Measurements from ENCODE around the gene ADAMTSL2.

Gene ADAMTSL2

DNA sequence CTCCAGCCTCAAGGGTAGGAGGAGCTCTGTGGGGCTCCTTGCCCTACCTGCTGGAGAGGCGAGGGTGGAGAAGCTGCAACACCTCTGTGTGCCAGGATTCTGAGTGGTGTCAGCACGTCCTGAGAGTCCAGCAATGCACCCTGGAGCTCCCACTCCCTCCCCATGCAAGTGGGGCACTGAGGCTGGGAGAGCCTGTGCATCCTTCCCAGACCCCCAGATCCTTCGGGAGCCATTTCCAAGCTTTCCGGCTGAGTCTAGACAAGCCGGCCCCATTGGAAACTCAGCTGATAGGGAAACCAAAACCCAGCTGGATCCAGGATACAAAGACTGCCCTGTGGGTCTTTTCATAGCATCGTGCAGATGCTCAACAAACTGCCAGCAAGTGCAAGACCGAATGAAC lies 72.9 kb downstream of the ADAMTSL2 start:
- Histone ChIP-seq H4K20me1 (ENCODE audit: low read depth, low read length) (no peaks in the 10 kb centered on the region), H2AFZ (ENCODE audit: low read depth, low read length, severe bottlenecking) (no peak overlapping the region), H3K79me2 (ENCODE audit: insufficient read depth, low read length) (no peaks in the 10 kb centered on the region), H3K9me2 (replicated peaks; ENCODE audit: insufficient read depth, low read length) (no peaks in the 10 kb centered on the region), H3K36me3 (ENCODE audit: low read length) (no peaks in the 10 kb centered on the region), H3K4me3 (ENCODE audit: insufficient read depth, low read length, poor library complexity, severe bottlenecking) (no peak overlapping the region), H3K27ac (ENCODE audit: low read depth, low read length) (no peak overlapping the region), H3K9me3 (ENCODE audit: insufficient read depth, low read length) (no peaks in the 10 kb centered on the region), H3K9ac (ENCODE audit: low read length) (no peak overlapping the region), H3K4me2 (ENCODE audit: low read depth, low read length, poor library complexity, severe bottlenecking) (no peak overlapping the region), H3F3A (ENCODE audit: insufficient read depth) (no peaks in the 10 kb centered on the region), H3K27me3 (ENCODE audit: low read length) (no peaks in the 10 kb centered on the region)
- no peak for TF ChIP-seq EZH2phosphoT487 (conservative IDR thresholded peaks at IDR 0.05; ENCODE audit: low read length)

DNA sequence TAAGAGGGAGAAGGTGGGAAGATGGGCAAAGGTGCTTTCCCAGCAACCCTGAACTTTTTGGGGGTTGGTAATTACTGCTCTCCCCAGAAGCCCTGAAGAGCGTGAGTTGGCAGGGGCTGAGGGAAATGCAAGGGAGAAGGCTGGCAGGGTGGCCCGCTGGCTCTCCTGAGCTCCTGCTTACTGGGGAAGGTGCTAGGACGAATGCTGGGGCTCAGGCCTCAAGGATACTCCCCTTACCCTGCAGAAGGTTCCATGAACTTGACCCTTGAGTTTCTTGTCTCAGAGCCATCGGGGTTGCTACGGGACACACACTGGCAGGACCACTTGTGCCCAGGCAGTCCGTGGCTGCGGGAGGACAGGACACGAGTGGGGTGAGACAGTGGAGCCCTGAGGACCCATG lies 73.5 kb downstream of the ADAMTSL2 start:
- no peak overlapping the region for H3K9ac ChIP-seq (ENCODE audit: low read length)
- no peaks in the 10 kb centered on the region for H3K36me3 ChIP-seq (ENCODE audit: low read length)
- H2AFZ ChIP-seq (ENCODE audit: low read depth, low read length, severe bottlenecking), result no peak overlapping the region
- no peak for TF ChIP-seq EZH2phosphoT487 (conservative IDR thresholded peaks at IDR 0.05; ENCODE audit: low read length)
- TF ChIP-seq, protein P1, sequence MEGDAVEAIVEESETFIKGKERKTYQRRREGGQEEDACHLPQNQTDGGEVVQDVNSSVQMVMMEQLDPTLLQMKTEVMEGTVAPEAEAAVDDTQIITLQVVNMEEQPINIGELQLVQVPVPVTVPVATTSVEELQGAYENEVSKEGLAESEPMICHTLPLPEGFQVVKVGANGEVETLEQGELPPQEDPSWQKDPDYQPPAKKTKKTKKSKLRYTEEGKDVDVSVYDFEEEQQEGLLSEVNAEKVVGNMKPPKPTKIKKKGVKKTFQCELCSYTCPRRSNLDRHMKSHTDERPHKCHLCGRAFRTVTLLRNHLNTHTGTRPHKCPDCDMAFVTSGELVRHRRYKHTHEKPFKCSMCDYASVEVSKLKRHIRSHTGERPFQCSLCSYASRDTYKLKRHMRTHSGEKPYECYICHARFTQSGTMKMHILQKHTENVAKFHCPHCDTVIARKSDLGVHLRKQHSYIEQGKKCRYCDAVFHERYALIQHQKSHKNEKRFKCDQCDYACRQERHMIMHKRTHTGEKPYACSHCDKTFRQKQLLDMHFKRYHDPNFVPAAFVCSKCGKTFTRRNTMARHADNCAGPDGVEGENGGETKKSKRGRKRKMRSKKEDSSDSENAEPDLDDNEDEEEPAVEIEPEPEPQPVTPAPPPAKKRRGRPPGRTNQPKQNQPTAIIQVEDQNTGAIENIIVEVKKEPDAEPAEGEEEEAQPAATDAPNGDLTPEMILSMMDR (IDR thresholded peaks at IDR 0.05; ENCODE audit: insufficient read depth, low read length, poor library complexity, severe bottlenecking), result no peak
- no peaks in the 10 kb centered on the region for H3K79me2 ChIP-seq (ENCODE audit: insufficient read depth, low read length)
- H3K4me3 ChIP-seq (ENCODE audit: insufficient read depth, low read length, poor library complexity, severe bottlenecking), result no peak overlapping the region
- H3K9me2 ChIP-seq (replicated peaks; ENCODE audit: insufficient read depth, low read length), result no peaks in the 10 kb centered on the region
- no peaks in the 10 kb centered on the region for H3K27me3 ChIP-seq (ENCODE audit: low read length)
- H3K27ac ChIP-seq (ENCODE audit: low read depth, low read length), result no peak overlapping the region
- H3K9me3 ChIP-seq (ENCODE audit: insufficient read depth, low read length), result no peaks in the 10 kb centered on the region
- no peak overlapping the region for H3K4me2 ChIP-seq (ENCODE audit: low read depth, low read length, poor library complexity, severe bottlenecking)
- H4K20me1 ChIP-seq (ENCODE audit: low read depth, low read length), result no peaks in the 10 kb centered on the region
- no peaks in the 10 kb centered on the region for H3F3A ChIP-seq (ENCODE audit: insufficient read depth)

DNA sequence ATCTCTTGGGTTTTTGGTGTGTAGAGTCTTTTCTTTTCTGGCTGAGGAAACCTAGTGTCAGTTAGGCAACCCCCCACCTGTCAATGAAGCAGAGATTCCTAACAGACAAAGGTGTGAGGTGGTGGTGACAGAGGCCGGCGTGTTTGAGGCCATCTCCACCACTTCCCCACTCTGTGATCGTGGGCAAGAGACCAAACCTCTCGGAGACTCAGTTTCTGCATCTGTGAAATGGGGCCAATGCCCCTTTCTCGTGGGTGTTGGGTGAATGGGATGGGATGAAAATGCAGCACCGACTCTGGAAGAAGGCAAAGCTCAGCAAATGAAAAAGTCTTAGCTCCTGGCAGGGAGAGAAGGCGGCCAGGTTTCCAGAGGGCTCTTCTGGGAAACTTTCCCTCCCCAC lies 73.9 kb downstream of the ADAMTSL2 start:
- H3K9ac ChIP-seq (ENCODE audit: low read length), result no peak overlapping the region
- no peaks in the 10 kb centered on the region for H3K9me3 ChIP-seq (ENCODE audit: insufficient read depth, low read length)
- no peaks in the 10 kb centered on the region for H3K36me3 ChIP-seq (ENCODE audit: low read length)
- H3K4me3 ChIP-seq (ENCODE audit: insufficient read depth, low read length, poor library complexity, severe bottlenecking), result no peak overlapping the region
- no peaks in the 10 kb centered on the region for H4K20me1 ChIP-seq (ENCODE audit: low read depth, low read length)
- no peak overlapping the region for H2AFZ ChIP-seq (ENCODE audit: low read depth, low read length, severe bottlenecking)
- H3F3A ChIP-seq (ENCODE audit: insufficient read depth), result no peaks in the 10 kb centered on the region
- TF ChIP-seq, protein P1 (IDR thresholded peaks at IDR 0.05; ENCODE audit: insufficient read depth, low read length, poor library complexity, severe bottlenecking), result no peak
- TF ChIP-seq EZH2phosphoT487 (conservative IDR thresholded peaks at IDR 0.05; ENCODE audit: low read length), result no peak
- H3K27ac ChIP-seq (ENCODE audit: low read depth, low read length), result no peak overlapping the region
- H3K4me2 ChIP-seq (ENCODE audit: low read depth, low read length, poor library complexity, severe bottlenecking), result no peak overlapping the region
- no peaks in the 10 kb centered on the region for H3K79me2 ChIP-seq (ENCODE audit: insufficient read depth, low read length)
- H3K9me2 ChIP-seq (replicated peaks; ENCODE audit: insufficient read depth, low read length), result no peaks in the 10 kb centered on the region
- no peaks in the 10 kb centered on the region for H3K27me3 ChIP-seq (ENCODE audit: low read length)

DNA sequence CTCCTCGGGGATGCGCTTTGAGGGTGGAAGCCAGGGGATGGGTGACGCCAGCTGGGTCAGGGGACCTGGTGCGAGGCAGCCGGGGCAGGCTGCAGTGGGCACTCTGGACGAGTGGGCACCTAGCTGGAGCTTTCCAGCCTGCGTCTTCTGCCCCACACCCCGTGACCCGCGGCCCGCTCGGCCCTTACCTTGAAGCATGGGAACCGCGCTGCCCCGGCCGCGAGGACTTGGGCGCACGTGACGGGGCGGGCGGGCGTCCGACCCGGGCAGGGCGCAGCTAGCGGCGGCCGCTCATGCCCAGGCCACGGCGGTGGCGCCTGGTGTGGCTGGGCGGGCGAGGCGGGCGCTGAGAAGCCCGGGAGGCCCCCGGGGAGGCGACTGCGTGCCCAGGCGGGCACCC lies 74.4 kb downstream of the ADAMTSL2 start:
- Histone ChIP-seq H3K9me3 (ENCODE audit: insufficient read depth, low read length) (no peaks in the 10 kb centered on the region), H3K4me2 (ENCODE audit: low read depth, low read length, poor library complexity, severe bottlenecking) (no peak overlapping the region), H3K27ac (ENCODE audit: low read depth, low read length) (no peak overlapping the region), H3K36me3 (ENCODE audit: low read length) (no peaks in the 10 kb centered on the region), H3F3A (ENCODE audit: insufficient read depth) (no peaks in the 10 kb centered on the region), H2AFZ (ENCODE audit: low read depth, low read length, severe bottlenecking) (no peak overlapping the region), H3K27me3 (ENCODE audit: low read length) (no peaks in the 10 kb centered on the region), H3K4me3 (ENCODE audit: insufficient read depth, low read length, poor library complexity, severe bottlenecking) (no peak overlapping the region), H3K9ac (ENCODE audit: low read length) (no peak overlapping the region), H3K79me2 (ENCODE audit: insufficient read depth, low read length) (no peaks in the 10 kb centered on the region), H3K9me2 (replicated peaks; ENCODE audit: insufficient read depth, low read length) (no peaks in the 10 kb centered on the region), H4K20me1 (ENCODE audit: low read depth, low read length) (no peaks in the 10 kb centered on the region)
- no peak for TF ChIP-seq EZH2phosphoT487 (conservative IDR thresholded peaks at IDR 0.05; ENCODE audit: low read length)
- TF ChIP-seq, protein P1 (IDR thresholded peaks at IDR 0.05; ENCODE audit: insufficient read depth, low read length, poor library complexity, severe bottlenecking), result no peak
